ENCODE results near the gene STK16. TPM values are rescaled to one million over a fixed set of nuclear protein-coding genes. Genes with fewer than 3 reads are reported as not detected.

STK16 gene
- total RNA-seq, 1 donor from 2014 or later = 26.7 TPM

DNA sequence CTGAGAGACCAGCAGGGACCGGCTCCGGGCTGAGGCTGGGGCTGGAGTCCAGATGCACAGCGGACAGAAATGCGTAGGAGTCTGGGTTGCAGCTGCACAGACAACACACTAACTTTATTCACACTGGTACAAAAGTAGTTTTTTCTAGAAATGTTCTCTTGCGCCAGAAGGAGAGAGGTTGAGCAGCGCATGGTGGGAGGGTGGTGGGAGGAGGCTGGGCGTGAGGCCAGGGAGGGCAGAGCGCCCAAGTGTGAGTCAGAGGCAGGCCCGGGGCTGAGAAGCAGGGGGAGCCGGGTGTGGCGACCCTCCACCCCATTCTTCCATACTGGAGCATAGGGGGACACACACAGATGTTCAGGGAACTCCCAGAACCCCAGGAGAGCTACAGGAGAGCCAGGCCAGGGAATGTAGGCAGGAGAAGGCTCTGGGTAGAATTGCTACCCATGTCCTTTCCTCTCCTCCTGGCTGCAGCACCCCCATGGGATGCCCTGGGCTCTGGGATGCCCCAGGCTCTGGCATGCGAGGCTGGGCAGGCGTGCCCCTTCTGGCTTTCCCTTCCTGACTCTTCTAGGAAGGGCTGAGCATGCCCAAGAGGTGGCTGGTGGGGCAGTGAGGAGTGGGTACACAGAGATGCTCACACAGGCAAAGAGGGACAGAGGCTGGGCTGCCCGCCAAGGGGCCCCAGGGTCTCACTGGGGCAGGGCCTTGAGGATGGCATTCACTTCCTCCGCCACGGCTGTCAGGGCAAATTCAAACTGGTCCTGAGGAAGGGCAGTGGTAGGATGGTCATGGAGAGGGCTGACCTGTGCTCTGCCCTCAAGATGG, 44.5 kb downstream of the STK16 start:
- Histone ChIP-seq H3K4me3 (no peak overlapping the region), H3K27me3 (ENCODE audit: low read depth) (no peaks in the 10 kb centered on the region), H3K9me3 (no peaks in the 10 kb centered on the region), H3K36me3 (peaks cover 17% of the 10 kb centered on the region), H3K4me1 (peaks cover 14% of the 10 kb centered on the region), H3K27ac (no peak overlapping the region)
- no peak for DNase-seq
- TF ChIP-seq, protein P1, sequence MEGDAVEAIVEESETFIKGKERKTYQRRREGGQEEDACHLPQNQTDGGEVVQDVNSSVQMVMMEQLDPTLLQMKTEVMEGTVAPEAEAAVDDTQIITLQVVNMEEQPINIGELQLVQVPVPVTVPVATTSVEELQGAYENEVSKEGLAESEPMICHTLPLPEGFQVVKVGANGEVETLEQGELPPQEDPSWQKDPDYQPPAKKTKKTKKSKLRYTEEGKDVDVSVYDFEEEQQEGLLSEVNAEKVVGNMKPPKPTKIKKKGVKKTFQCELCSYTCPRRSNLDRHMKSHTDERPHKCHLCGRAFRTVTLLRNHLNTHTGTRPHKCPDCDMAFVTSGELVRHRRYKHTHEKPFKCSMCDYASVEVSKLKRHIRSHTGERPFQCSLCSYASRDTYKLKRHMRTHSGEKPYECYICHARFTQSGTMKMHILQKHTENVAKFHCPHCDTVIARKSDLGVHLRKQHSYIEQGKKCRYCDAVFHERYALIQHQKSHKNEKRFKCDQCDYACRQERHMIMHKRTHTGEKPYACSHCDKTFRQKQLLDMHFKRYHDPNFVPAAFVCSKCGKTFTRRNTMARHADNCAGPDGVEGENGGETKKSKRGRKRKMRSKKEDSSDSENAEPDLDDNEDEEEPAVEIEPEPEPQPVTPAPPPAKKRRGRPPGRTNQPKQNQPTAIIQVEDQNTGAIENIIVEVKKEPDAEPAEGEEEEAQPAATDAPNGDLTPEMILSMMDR (IDR thresholded peaks at IDR 0.05) = no peak
- peak; percentile 23 to 26 for ATAC-seq
- intact Hi-C loops (cut with DNase I) = no loop called here

DNA sequence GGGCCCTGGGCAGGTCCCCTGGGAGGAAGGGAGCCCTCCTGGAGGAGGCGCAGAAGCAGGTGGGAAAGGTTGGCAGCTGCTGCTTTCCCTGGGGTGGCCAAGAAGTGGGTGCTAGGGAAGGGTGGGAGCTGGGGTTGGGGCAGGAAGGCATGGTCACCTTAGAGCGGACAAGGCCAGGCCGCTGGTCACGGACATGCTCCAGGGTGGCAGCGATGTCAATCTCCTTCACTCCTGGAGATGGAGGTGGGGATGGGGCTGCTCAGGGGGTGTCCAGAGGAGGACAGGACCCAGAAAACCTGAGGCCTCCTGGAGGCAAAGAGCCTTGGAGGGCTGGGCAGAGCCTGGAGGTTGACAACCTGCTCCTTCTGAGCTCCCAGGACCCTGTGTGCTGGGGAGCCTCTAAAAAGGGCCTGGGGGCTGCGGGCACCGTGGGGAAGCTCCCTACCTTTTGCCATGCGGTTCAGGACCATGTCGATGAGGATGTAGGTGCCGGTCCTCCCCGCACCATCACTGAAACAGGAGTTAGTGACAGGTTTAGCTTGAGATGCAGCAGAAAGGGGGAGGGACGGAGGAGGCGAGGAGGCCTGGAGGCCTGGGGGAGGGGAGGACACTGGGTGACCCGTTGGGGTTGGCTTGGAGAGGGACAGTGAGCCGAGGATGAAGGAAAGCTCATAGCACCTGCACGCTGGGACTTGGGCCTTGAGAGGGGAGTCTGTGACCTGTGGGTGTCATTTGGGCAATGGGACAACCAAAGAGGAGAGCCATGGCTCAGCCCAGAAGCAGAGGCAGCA, 45.3 kb downstream of the STK16 start:
- H3K27me3 ChIP-seq (ENCODE audit: low read depth) = no peaks in the 10 kb centered on the region
- intact Hi-C loops (cut with DNase I) = no loop called here
- DNase-seq = no peak
- H3K36me3 ChIP-seq = peaks cover 8% of the 10 kb centered on the region
- TF ChIP-seq, protein P1 (IDR thresholded peaks at IDR 0.05) = no peak
- no peak overlapping the region for H3K27ac ChIP-seq
- H3K4me1 ChIP-seq = peaks cover 20% of the 10 kb centered on the region
- no peaks in the 10 kb centered on the region for H3K9me3 ChIP-seq
- no peak overlapping the region for H3K4me3 ChIP-seq
- ATAC-seq = no peak

GRCh38 chr2:219291394-219291793, 46.1 kb downstream of the STK16 start:
- DNase-seq (no peak), ATAC-seq (no peak)
- Histone ChIP-seq H3K36me3 (peaks cover 5% of the 10 kb centered on the region), H3K4me1 (peaks cover 20% of the 10 kb centered on the region), H3K27ac (no peak overlapping the region), H3K9me3 (no peaks in the 10 kb centered on the region), H3K4me3 (no peak overlapping the region), H3K27me3 (ENCODE audit: low read depth) (no peaks in the 10 kb centered on the region)
- TF ChIP-seq, protein P1 (IDR thresholded peaks at IDR 0.05) = no peak
- intact Hi-C loops (cut with DNase I) = no loop called here

DNA sequence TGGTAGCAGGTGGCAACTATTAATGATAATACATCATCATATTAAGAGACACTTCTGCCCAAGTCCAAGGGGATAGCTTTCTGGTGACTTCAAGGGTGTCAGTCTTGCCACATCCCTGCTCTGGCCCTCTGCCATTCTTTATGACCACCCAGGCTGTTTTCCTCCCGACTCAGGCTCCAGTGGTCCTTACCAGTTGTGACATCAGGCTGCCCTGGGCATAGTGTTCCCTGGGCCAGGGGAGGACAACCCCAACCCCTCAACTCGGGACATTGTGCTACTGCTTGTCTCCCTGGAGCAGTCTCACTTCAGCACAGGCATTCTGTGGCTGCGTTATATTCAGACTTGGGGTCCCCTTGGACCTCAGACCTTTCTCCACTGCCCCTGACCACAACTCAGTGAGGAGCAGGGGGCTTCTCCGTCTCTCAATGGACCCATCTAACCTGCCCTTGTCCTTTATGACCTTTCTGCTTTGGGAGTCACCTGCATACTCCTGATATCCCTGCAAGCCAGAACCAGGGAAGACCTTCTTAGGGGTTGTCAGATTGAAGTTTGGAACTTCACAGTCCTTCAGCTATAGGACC, 46.7 kb downstream of the STK16 start:
- Histone ChIP-seq H3K4me3 (no peak overlapping the region), H3K27ac (no peak overlapping the region), H3K9me3 (no peaks in the 10 kb centered on the region), H3K27me3 (ENCODE audit: low read depth) (no peaks in the 10 kb centered on the region), H3K36me3 (no peaks in the 10 kb centered on the region), H3K4me1 (peaks cover 20% of the 10 kb centered on the region)
- TF ChIP-seq, protein P1 (IDR thresholded peaks at IDR 0.05) = no peak
- ATAC-seq = no peak
- intact Hi-C loops (cut with DNase I) = no loop called here
- no peak for DNase-seq

DNA sequence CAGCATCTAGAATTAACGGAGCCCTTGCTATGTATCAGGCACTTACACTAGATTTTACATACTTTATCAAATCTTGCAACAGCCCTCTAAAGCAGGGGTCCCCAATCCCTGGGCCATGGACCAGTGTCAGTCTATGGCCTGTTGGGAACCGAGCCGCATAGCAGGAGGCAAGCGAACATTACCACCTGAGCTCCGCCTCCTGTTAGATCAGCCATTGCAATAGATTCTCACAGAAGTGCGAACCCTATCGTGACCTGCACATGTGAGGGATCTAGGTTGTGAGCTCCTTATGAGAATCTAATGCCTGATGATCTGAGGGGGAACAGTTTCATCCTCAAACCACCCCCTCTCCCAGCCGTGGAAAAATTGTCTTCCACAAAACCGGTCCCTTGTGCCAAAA, 47.3 kb downstream of the STK16 start:
- DNase-seq = no peak
- peaks cover 20% of the 10 kb centered on the region for H3K4me1 ChIP-seq
- no peak overlapping the region for H3K27ac ChIP-seq
- no peaks in the 10 kb centered on the region for H3K36me3 ChIP-seq
- H3K9me3 ChIP-seq = no peaks in the 10 kb centered on the region
- TF ChIP-seq, protein P1 (IDR thresholded peaks at IDR 0.05) = no peak
- H3K4me3 ChIP-seq = no peak overlapping the region
- no peaks in the 10 kb centered on the region for H3K27me3 ChIP-seq (ENCODE audit: low read depth)
- intact Hi-C loops (cut with DNase I) = no loop called here
- ATAC-seq = no peak
